Measurements from ENCODE around the gene FGF14.

DNA sequence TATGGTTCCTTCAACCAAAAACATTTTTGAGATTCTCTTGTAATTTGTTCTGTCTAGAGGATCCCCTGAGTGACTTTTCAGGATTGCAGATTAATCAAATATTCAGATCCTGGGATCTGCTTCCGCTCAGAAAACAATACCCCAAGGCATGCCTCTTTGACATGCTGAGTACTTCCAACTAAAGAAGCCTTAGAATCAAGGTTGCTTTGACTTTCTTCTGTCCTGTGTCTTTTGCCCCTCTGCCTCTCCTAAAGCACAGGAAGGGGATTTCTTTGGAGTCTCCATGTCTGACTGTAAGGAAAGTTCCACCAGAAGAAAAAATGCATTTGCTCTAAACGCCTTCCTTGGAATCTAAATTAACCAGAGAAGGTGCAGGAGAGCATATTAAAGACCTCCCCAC lies 431.5 kb downstream of the FGF14 start:
- TF ChIP-seq, protein P1, sequence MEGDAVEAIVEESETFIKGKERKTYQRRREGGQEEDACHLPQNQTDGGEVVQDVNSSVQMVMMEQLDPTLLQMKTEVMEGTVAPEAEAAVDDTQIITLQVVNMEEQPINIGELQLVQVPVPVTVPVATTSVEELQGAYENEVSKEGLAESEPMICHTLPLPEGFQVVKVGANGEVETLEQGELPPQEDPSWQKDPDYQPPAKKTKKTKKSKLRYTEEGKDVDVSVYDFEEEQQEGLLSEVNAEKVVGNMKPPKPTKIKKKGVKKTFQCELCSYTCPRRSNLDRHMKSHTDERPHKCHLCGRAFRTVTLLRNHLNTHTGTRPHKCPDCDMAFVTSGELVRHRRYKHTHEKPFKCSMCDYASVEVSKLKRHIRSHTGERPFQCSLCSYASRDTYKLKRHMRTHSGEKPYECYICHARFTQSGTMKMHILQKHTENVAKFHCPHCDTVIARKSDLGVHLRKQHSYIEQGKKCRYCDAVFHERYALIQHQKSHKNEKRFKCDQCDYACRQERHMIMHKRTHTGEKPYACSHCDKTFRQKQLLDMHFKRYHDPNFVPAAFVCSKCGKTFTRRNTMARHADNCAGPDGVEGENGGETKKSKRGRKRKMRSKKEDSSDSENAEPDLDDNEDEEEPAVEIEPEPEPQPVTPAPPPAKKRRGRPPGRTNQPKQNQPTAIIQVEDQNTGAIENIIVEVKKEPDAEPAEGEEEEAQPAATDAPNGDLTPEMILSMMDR (conservative IDR thresholded peaks at IDR 0.05; ENCODE audit: low read depth in 2 of 2) = no peak
- TF ChIP-seq EZH2 (IDR thresholded peaks at IDR 0.05; ENCODE audit: low read depth, unreplicated experiment) (no peak), EZH2phosphoT487 (IDR thresholded peaks at IDR 0.05; ENCODE audit: unreplicated experiment) (no peak), POLR2AphosphoS5 (IDR thresholded peaks at IDR 0.05; ENCODE audit: low read depth) (no peak), ZNF331 (CRISPR knock-in tag; IDR thresholded peaks at IDR 0.05; ENCODE audit: low read depth) (no peak), JUNB (IDR thresholded peaks at IDR 0.05; ENCODE audit: unreplicated experiment) (no peak), NANOG (IDR thresholded peaks at IDR 0.05; ENCODE audit: borderline replicate concordance) (no peak)
- TF ChIP-seq, protein P2, sequence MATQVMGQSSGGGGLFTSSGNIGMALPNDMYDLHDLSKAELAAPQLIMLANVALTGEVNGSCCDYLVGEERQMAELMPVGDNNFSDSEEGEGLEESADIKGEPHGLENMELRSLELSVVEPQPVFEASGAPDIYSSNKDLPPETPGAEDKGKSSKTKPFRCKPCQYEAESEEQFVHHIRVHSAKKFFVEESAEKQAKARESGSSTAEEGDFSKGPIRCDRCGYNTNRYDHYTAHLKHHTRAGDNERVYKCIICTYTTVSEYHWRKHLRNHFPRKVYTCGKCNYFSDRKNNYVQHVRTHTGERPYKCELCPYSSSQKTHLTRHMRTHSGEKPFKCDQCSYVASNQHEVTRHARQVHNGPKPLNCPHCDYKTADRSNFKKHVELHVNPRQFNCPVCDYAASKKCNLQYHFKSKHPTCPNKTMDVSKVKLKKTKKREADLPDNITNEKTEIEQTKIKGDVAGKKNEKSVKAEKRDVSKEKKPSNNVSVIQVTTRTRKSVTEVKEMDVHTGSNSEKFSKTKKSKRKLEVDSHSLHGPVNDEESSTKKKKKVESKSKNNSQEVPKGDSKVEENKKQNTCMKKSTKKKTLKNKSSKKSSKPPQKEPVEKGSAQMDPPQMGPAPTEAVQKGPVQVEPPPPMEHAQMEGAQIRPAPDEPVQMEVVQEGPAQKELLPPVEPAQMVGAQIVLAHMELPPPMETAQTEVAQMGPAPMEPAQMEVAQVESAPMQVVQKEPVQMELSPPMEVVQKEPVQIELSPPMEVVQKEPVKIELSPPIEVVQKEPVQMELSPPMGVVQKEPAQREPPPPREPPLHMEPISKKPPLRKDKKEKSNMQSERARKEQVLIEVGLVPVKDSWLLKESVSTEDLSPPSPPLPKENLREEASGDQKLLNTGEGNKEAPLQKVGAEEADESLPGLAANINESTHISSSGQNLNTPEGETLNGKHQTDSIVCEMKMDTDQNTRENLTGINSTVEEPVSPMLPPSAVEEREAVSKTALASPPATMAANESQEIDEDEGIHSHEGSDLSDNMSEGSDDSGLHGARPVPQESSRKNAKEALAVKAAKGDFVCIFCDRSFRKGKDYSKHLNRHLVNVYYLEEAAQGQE (IDR thresholded peaks at IDR 0.05; ENCODE audit: unreplicated experiment) = no peak

All from GM23338 (cell line).